ENCODE results near the gene TAPBPL.

GRCh38 chr12:6442836-6443235, 9.0 kb upstream of the TAPBPL start:
- TF ChIP-seq, protein P1, sequence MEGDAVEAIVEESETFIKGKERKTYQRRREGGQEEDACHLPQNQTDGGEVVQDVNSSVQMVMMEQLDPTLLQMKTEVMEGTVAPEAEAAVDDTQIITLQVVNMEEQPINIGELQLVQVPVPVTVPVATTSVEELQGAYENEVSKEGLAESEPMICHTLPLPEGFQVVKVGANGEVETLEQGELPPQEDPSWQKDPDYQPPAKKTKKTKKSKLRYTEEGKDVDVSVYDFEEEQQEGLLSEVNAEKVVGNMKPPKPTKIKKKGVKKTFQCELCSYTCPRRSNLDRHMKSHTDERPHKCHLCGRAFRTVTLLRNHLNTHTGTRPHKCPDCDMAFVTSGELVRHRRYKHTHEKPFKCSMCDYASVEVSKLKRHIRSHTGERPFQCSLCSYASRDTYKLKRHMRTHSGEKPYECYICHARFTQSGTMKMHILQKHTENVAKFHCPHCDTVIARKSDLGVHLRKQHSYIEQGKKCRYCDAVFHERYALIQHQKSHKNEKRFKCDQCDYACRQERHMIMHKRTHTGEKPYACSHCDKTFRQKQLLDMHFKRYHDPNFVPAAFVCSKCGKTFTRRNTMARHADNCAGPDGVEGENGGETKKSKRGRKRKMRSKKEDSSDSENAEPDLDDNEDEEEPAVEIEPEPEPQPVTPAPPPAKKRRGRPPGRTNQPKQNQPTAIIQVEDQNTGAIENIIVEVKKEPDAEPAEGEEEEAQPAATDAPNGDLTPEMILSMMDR (conservative IDR thresholded peaks at IDR 0.05; ENCODE audit: low read length) = no peak
- TF ChIP-seq EZH2phosphoT487 (IDR thresholded peaks at IDR 0.05; ENCODE audit: borderline replicate concordance) = no peak
